ENCODE measurements around the gene SLAMF1. TPM values are rescaled to one million over a fixed set of nuclear protein-coding genes. Genes with fewer than 3 reads are reported as not detected.

Gene SLAMF1
- polyA plus RNA-seq, 1 experiment = not detected

DNA sequence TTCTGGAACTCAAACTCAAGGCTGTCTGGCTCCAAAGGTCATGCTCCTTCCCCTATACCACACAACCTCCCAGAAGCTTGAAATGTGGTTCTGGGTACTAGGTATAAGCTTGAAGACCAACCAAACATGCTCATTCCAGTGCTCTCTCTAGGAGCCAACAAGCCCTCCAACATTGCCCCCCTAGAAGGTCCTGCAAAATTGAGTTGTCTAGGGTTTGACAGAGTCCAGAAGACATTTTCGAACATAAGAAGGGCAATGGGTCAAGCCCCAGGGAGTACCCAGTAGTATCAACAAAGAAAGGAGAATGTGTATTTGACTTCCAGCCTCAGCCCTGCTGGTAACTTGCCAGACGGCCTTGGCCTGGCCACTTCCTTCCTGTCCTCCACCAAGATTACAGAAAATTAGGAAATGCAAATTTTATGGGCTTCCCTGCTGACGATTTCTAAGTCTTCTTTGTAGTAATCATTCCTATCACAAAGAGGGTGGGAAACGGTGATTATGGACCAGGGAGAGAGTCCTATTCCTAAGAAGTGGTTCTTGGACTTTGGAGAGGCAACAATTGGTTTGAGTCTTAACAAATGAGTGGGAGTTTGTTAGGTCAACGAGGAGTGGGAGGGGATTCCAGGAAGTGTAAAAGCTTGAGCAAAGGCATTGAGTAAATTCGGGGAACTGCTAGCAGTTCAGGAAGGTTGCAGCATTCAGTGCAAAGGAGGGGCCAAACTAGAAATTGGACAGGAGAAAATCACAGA, 18.7 kb upstream of the SLAMF1 start:
- no peak for TF ChIP-seq CTCF (IDR thresholded peaks at IDR 0.05; ENCODE audit: low read depth, low read length)
- no peak overlapping the region for H3K27ac ChIP-seq (ENCODE audit: low read depth, low read length)
- no peaks in the 10 kb centered on the region for H3K27me3 ChIP-seq (ENCODE audit: control insufficient read depth, insufficient read depth, low read length)
- POLR2A ChIA-PET = no interaction called here
- no peak for DNase-seq (ENCODE audit: low read depth, low spot score)
- H3K4me3 ChIP-seq (ENCODE audit: low read depth, low read length) = no peak overlapping the region
- CTCF ChIA-PET = no interaction called here
- H3K9me3 ChIP-seq (ENCODE audit: control insufficient read depth, insufficient read depth, low read length) = no peaks in the 10 kb centered on the region; the same call in 1 of the 2 replicates

DNA sequence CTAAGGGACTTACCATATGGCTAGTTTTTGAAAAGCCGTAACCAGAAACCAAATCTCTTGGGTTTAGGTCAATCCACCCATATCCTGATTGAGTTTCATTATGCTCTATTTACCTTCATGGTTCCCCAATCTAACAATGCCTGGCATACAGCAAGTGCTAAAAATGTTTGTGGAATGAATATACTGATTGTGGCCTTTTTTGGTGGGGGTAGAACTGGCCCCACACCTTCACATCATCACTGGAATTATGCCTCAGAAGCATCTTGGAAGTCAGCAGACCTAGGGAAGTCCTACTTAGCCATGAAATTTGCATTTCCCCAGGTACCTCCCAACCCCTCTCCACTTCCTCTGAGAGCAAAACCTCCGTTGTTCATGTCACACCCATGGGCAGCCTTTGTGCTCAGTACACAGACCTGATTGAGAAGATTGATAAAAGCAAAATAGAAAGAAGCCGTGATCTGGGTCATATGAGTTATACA, 17.8 kb upstream of the SLAMF1 start:
- POLR2A ChIA-PET = no interaction called here
- no peak for DNase-seq (ENCODE audit: low read depth, low spot score)
- Histone ChIP-seq H3K4me3 (ENCODE audit: low read depth, low read length) (no peak overlapping the region), H3K27me3 (ENCODE audit: control insufficient read depth, insufficient read depth, low read length) (no peaks in the 10 kb centered on the region), H3K27ac (ENCODE audit: low read depth, low read length) (no peak overlapping the region), H3K9me3 (ENCODE audit: control insufficient read depth, insufficient read depth, low read length) (no peaks in the 10 kb centered on the region)
- CTCF ChIA-PET = no interaction called here
- TF ChIP-seq CTCF (IDR thresholded peaks at IDR 0.05; ENCODE audit: low read depth, low read length) = no peak

GRCh38 chr1:160662910-160663309, 16.1 kb upstream of the SLAMF1 start:
- Histone ChIP-seq H3K4me3 (ENCODE audit: low read depth, low read length) (no peak overlapping the region), H3K27me3 (ENCODE audit: control insufficient read depth, insufficient read depth, low read length) (no peaks in the 10 kb centered on the region), H3K27ac (ENCODE audit: low read depth, low read length) (no peak overlapping the region), H3K9me3 (ENCODE audit: control insufficient read depth, insufficient read depth, low read length) (no peaks in the 10 kb centered on the region)
- DNase-seq (ENCODE audit: low read depth, low spot score) = no peak
- POLR2A ChIA-PET = no interaction called here
- CTCF ChIA-PET = interaction anchor here (0.6 kb wide), 1 partner anchor 13 kb away, joined by 4 read pairs; no protein-coding TSS in a partner anchor
- no peak for TF ChIP-seq CTCF (IDR thresholded peaks at IDR 0.05; ENCODE audit: low read depth, low read length)

DNA sequence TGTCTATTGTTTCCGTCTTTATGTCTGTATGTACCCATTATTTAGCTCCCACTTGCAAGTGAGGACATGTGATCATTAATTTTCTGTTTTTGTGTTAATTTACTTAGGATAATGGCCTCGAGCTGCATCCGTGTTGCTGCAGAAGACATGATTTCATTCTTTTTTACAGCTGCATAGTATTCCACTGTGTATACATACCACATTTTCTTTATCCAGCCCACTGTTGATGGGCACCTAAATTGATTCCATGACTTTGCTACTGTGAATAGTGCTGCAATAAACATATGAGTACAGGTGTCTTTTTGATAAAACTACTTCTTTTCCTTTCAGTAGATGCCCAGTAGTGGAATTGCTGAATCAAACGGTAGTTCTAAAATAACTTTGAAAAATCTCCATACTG, 12.7 kb upstream of the SLAMF1 start:
- no peak for DNase-seq (ENCODE audit: low read depth, low spot score)
- H3K27ac ChIP-seq (ENCODE audit: low read depth, low read length) = no peak overlapping the region
- no peak overlapping the region for H3K4me3 ChIP-seq (ENCODE audit: low read depth, low read length)
- no peaks in the 10 kb centered on the region for H3K9me3 ChIP-seq (ENCODE audit: control insufficient read depth, insufficient read depth, low read length)
- no peaks in the 10 kb centered on the region for H3K27me3 ChIP-seq (ENCODE audit: control insufficient read depth, insufficient read depth, low read length)
- ChIA-PET CTCF (interaction anchor here (0.6 kb wide), 1 partner anchor 259 kb away, joined by 5 read pairs; no protein-coding TSS in a partner anchor), POLR2A (no interaction called here)
- TF ChIP-seq CTCF (IDR thresholded peaks at IDR 0.05; ENCODE audit: low read depth, low read length) = no peak

DNA sequence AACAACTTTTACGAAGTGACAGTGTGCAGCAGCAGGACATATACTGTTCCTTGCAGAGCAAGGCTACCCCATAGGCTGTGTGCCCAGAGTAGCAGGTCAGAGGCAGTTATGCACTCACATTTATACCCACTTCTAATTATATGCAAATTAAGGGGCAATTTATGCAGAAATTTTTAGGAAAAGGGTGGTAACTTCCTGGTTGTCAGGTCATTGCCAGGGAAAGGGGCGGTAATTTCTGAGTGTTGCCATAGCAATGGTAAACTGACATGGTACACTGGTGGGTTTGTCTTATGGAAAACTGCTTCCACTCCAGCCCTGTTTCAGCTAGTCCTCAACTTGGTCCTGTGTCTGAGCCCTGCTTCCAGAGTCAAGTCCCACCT, 12.0 kb upstream of the SLAMF1 start:
- no peaks in the 10 kb centered on the region for H3K9me3 ChIP-seq (ENCODE audit: control insufficient read depth, insufficient read depth, low read length)
- H3K4me3 ChIP-seq (ENCODE audit: low read depth, low read length) = no peak overlapping the region
- TF ChIP-seq CTCF (IDR thresholded peaks at IDR 0.05; ENCODE audit: low read depth, low read length) = no peak
- H3K27me3 ChIP-seq (ENCODE audit: control insufficient read depth, insufficient read depth, low read length) = no peaks in the 10 kb centered on the region
- ChIA-PET CTCF (interaction anchor here (0.6 kb wide), 1 partner anchor 259 kb away, joined by 5 read pairs; no protein-coding TSS in a partner anchor), POLR2A (no interaction called here)
- H3K27ac ChIP-seq (ENCODE audit: low read depth, low read length) = no peak overlapping the region
- no peak for DNase-seq (ENCODE audit: low read depth, low spot score)
